HepG2 (cell line): ENCODE results near the gene GAS2L2. TPM values are rescaled to one million over a fixed set of nuclear protein-coding genes. Genes with fewer than 3 reads are reported as not detected.

ENCODE experiments used
- ATAD3A ChIP-seq: sonication (generic); formaldehyde crosslinking; IDR thresholded peaks from 2 replicates; pipeline ENCODE4 v1.4.0; 2020; ENCODE audit warnings: missing genetic modification reagents
- HES4 ChIP-seq: sonication (generic); formaldehyde crosslinking; IDR thresholded peaks from 2 replicates; pipeline ENCODE4 v1.9.0; 2021; ENCODE audit warnings: mild to moderate bottlenecking, missing genetic modification reagents, borderline replicate concordance
- KLF15 ChIP-seq: sonication (generic); formaldehyde crosslinking; IDR thresholded peaks from 2 replicates; pipeline ENCODE4 v1.8.1; 2023; ENCODE audit warnings: borderline replicate concordance, mild to moderate bottlenecking, inconsistent platforms, missing genetic modification reagents, mixed read lengths
- NFYC ChIP-seq: IDR thresholded peaks from 2 replicates; pipeline ENCODE4 v1.6.1; 2016; ENCODE audit warnings: missing genetic modification reagents, missing compliant biosample characterization
- RBFOX2 ChIP-seq: fragments of 200-400 bp; formaldehyde crosslinking; IDR thresholded peaks from 2 replicates; pipeline ENCODE4 v1.6.1; 2017; ENCODE audit warnings: low read depth, mild to moderate bottlenecking, low read length
- RFX5 ChIP-seq: IDR thresholded peaks from 2 replicates; pipeline ENCODE4 v1.6.1; 2011; ENCODE audit warnings: low read depth, low read length, improper control_type of control experiment
- YEATS4 ChIP-seq: sonication (generic); formaldehyde crosslinking; IDR thresholded peaks from 2 replicates; pipeline ENCODE4 v1.4.0; 2020; ENCODE audit warnings: missing genetic modification reagents, borderline replicate concordance
- ZBTB8A ChIP-seq: sonication (generic); formaldehyde crosslinking; IDR thresholded peaks from 2 replicates; pipeline ENCODE4 v1.4.0; 2020; ENCODE audit warnings: mild to moderate bottlenecking, low read depth, missing genetic modification reagents, borderline replicate concordance
- ZFAT ChIP-seq: sonication (generic); formaldehyde crosslinking; conservative IDR thresholded peaks from 2 replicates; pipeline ENCODE4 v1.8.1; 2023; ENCODE audit warnings: missing genetic modification reagents, inconsistent platforms
- ZFYVE20 ChIP-seq: sonication (generic); formaldehyde crosslinking; IDR thresholded peaks from 2 replicates; pipeline ENCODE4 v1.8.0; 2023; ENCODE audit warnings: low read depth, mild to moderate bottlenecking, moderate library complexity, missing genetic modification reagents, borderline replicate concordance
- ZNF557 ChIP-seq: sonication (generic); formaldehyde crosslinking; IDR thresholded peaks from 2 replicates; pipeline ENCODE4 v1.4.0; 2020; ENCODE audit warnings: missing genetic modification reagents
- polyA plus RNA-seq, 8 experiments: library from polyadenylated mRNA; depleted of rRNA in 3 of 8; stranded (reverse) in 7 of 8; unstranded in 1 of 8; fragments of >200 nt; fragmentation: Illumina TruSeq in 4 of 8; extraction: Trizol in 4 of 8; gene quantifications; 2 replicates each; pipeline versions ENCODE4 v1.2.1 to v1.2.3, GENCODE V29; 2011 to 2016; ENCODE audit warnings: low read depth in 4 of 8, missing spikeins in 1 of 8, mixed read lengths in 1 of 8; ENCODE audit not compliant: insufficient read depth in 1 of 8
- total RNA-seq, 5 experiments: library from RNA; depleted of rRNA; stranded (reverse); fragments of >200 nt; fragmentation: Illumina TruSeq; extraction: Trizol; gene quantifications; 2 replicates each; pipeline ENCODE4 v1.2.3, GENCODE V29; 2016; ENCODE audit warnings: low read depth in 1 of 5
- TF ChIP-seq, protein P1 (sequence below): sonication (generic); formaldehyde crosslinking; IDR thresholded peaks from 2 replicates; pipeline ENCODE4 v1.4.0; 2020; ENCODE audit warnings: missing genetic modification reagents, borderline replicate concordance
- TF ChIP-seq, protein P2 (sequence below): sonication (generic); formaldehyde crosslinking; IDR thresholded peaks from 2 replicates; pipeline ENCODE4 v1.5.1; 2020; ENCODE audit warnings: mild to moderate bottlenecking, moderate library complexity, missing genetic modification reagents
- TF ChIP-seq, protein P3 (sequence below): sonication (generic); formaldehyde crosslinking; IDR thresholded peaks from 2 replicates; pipeline ENCODE4 v1.4.0; 2020; ENCODE audit warnings: missing genetic modification reagents
- TF ChIP-seq, protein P4 (sequence below): sonication (generic); formaldehyde crosslinking; IDR thresholded peaks from 2 replicates; pipeline ENCODE4 v1.9.0; 2021; ENCODE audit warnings: missing genetic modification reagents, mild to moderate bottlenecking, borderline replicate concordance
- TF ChIP-seq, protein P5 (sequence below): IDR thresholded peaks from 2 replicates; pipeline ENCODE4 v1.6.1; 2016; ENCODE audit warnings: missing compliant biosample characterization, missing genetic modification reagents, borderline replicate concordance

The GAS2L2 gene
- total and polyA plus RNA-seq, 2 of the 13 experiments (the other 11 are each of a cell fraction or from before 2014, with no cell fraction given): not detected

DNA sequence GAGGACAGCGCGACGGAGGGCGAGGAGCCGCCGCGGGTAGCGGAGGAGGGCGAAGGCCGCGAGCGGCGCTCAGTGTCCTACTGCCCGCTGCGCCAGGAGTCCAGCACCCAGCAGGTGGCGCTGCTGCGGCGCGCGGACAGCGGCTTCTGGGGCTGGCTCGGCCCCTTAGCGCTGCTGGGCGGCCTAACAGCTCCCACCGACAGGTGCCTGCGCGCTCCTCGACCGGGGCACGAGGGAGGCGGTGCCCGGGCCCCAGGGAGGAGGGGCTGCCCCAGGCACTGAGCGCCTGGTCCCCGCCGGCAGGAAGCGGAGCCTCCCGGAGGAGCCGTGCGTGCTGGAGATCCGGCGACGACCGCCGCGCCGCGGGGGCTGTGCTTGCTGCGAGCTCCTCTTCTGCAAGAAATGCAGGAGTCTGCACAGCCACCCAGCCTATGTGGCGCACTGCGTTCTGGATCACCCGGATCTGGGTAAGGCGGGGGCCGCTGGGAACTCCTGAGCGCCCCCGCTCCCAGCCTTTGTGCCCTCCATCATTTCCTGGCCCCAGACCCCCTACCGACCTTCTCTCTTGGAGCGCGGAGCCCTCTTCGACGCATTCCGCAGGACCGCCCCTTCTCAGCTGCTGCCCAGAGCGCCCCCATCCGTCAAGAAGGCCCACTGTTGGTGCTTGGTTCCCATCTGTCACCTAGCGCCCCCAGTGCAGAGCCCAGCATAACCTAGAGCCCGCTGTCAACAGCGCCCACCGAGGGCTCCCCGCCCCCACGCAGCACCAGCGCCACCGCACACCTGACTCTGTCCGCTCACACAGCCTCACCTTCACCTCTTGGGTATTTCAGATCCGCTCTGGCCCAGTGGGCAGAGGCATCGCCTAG lies 11.3 kb upstream of the GAS2L2 start (continued):
- TF ChIP-seq NFYC: no peak
- TF ChIP-seq, protein P1, sequence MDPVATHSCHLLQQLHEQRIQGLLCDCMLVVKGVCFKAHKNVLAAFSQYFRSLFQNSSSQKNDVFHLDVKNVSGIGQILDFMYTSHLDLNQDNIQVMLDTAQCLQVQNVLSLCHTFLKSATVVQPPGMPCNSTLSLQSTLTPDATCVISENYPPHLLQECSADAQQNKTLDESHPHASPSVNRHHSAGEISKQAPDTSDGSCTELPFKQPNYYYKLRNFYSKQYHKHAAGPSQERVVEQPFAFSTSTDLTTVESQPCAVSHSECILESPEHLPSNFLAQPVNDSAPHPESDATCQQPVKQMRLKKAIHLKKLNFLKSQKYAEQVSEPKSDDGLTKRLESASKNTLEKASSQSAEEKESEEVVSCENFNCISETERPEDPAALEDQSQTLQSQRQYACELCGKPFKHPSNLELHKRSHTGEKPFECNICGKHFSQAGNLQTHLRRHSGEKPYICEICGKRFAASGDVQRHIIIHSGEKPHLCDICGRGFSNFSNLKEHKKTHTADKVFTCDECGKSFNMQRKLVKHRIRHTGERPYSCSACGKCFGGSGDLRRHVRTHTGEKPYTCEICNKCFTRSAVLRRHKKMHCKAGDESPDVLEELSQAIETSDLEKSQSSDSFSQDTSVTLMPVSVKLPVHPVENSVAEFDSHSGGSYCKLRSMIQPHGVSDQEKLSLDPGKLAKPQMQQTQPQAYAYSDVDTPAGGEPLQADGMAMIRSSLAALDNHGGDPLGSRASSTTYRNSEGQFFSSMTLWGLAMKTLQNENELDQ: no peak
- peak; percentile 59; the same call in 1 of the 2 replicates for TF ChIP-seq ZBTB8A (CRISPR knock-in tag)
- TF ChIP-seq KLF15 (CRISPR knock-in tag): peak; percentile 78; the same call in 1 of the 2 replicates
- no peak for TF ChIP-seq RFX5
- no peak for TF ChIP-seq ZFAT
- TF ChIP-seq, protein P2, sequence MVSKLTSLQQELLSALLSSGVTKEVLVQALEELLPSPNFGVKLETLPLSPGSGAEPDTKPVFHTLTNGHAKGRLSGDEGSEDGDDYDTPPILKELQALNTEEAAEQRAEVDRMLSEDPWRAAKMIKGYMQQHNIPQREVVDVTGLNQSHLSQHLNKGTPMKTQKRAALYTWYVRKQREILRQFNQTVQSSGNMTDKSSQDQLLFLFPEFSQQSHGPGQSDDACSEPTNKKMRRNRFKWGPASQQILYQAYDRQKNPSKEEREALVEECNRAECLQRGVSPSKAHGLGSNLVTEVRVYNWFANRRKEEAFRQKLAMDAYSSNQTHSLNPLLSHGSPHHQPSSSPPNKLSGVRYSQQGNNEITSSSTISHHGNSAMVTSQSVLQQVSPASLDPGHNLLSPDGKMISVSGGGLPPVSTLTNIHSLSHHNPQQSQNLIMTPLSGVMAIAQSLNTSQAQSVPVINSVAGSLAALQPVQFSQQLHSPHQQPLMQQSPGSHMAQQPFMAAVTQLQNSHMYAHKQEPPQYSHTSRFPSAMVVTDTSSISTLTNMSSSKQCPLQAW: 0 out of 2 replicates have a peak, but pooled peaks have one; percentile 24
- no peak for TF ChIP-seq ZFYVE20 (CRISPR knock-in tag)
- TF ChIP-seq, protein P3, sequence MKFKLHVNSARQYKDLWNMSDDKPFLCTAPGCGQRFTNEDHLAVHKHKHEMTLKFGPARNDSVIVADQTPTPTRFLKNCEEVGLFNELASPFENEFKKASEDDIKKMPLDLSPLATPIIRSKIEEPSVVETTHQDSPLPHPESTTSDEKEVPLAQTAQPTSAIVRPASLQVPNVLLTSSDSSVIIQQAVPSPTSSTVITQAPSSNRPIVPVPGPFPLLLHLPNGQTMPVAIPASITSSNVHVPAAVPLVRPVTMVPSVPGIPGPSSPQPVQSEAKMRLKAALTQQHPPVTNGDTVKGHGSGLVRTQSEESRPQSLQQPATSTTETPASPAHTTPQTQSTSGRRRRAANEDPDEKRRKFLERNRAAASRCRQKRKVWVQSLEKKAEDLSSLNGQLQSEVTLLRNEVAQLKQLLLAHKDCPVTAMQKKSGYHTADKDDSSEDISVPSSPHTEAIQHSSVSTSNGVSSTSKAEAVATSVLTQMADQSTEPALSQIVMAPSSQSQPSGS (CRISPR knock-in tag): no peak
- TF ChIP-seq, protein P4, sequence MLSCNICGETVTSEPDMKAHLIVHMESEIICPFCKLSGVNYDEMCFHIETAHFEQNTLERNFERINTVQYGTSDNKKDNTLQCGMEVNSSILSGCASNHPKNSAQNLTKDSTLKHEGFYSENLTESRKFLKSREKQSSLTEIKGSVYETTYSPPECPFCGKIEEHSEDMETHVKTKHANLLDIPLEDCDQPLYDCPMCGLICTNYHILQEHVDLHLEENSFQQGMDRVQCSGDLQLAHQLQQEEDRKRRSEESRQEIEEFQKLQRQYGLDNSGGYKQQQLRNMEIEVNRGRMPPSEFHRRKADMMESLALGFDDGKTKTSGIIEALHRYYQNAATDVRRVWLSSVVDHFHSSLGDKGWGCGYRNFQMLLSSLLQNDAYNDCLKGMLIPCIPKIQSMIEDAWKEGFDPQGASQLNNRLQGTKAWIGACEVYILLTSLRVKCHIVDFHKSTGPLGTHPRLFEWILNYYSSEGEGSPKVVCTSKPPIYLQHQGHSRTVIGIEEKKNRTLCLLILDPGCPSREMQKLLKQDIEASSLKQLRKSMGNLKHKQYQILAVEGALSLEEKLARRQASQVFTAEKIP (CRISPR knock-in tag): no peak
- 0 out of 2 replicates have a peak, but pooled peaks have one; percentile 28 for TF ChIP-seq HES4 (CRISPR knock-in tag)
- no peak for TF ChIP-seq ZNF557 (CRISPR knock-in tag)
- no peak for TF ChIP-seq ATAD3A
- peak; percentile 71 for TF ChIP-seq YEATS4 (CRISPR knock-in tag)
- TF ChIP-seq RBFOX2: peak; percentile 45; the same call in 1 of the 2 replicates
- TF ChIP-seq, protein P5, sequence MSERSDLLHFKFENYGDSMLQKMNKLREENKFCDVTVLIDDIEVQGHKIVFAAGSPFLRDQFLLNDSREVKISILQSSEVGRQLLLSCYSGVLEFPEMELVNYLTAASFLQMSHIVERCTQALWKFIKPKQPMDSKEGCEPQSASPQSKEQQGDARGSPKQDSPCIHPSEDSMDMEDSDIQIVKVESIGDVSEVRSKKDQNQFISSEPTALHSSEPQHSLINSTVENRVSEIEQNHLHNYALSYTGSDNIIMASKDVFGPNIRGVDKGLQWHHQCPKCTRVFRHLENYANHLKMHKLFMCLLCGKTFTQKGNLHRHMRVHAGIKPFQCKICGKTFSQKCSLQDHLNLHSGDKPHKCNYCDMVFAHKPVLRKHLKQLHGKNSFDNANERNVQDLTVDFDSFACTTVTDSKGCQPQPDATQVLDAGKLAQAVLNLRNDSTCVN: peak; percentile 32; the same call in 1 of the 2 replicates
